SK-N-SH treated with all-trans-retinoic acid at 6 μM for 48 hours (cell line): ENCODE data around the gene BCO2.

Source experiments
- ATAC-seq: fragments of 200-7000 bp; cut with Tn5 transposase; 3 replicates; pipeline ENCODE4 v1.9.1; 2020; ENCODE audit warnings: mild to moderate bottlenecking, moderate library complexity
- ARNTL ChIP-seq: fragments of 450-650 bp; formaldehyde crosslinking; IDR thresholded peaks from 2 replicates; pipeline ENCODE4 v1.5.0; 2020; ENCODE audit warnings: low read depth, mild to moderate bottlenecking, moderate library complexity, borderline replicate concordance
- BACH2 ChIP-seq: fragments of 250-450 bp; sonication (Bioruptor Pico); IDR thresholded peaks from 2 replicates; pipeline ENCODE4 v1.9.0; 2021; ENCODE audit warnings: mild to moderate bottlenecking, borderline replicate concordance
- CREB5 ChIP-seq: fragments of 250-450 bp; sonication (Bioruptor Pico); IDR thresholded peaks from 2 replicates; pipeline ENCODE4 v1.5.1; 2020; ENCODE audit warnings: low read depth, mild to moderate bottlenecking, moderate library complexity
- CSRNP3 ChIP-seq: fragments of 250-450 bp; sonication (Bioruptor Pico); IDR thresholded peaks from 2 replicates; pipeline ENCODE4 v1.5.1; 2021; ENCODE audit warnings: mild to moderate bottlenecking, moderate library complexity
- ESRRG ChIP-seq: fragments of 250-450 bp; sonication (Bioruptor Pico); IDR thresholded peaks from 2 replicates; pipeline ENCODE4 v1.6.1; 2021; ENCODE audit warnings: mild to moderate bottlenecking
- GLIS3 ChIP-seq: fragments of 250-450 bp; sonication (Bioruptor Pico); IDR thresholded peaks from 2 replicates; pipeline ENCODE4 v1.5.0; 2020; ENCODE audit warnings: mild to moderate bottlenecking, moderate library complexity
- OSR1 ChIP-seq: fragments of 250-450 bp; sonication (Bioruptor Pico); IDR thresholded peaks from 2 replicates; pipeline ENCODE4 v1.8.0; 2022; ENCODE audit warnings: moderate library complexity, mild to moderate bottlenecking, inconsistent platforms
- PATZ1 ChIP-seq: fragments of 250-450 bp; sonication (Bioruptor Pico); IDR thresholded peaks from 2 replicates; pipeline ENCODE4 v1.8.0; 2020; ENCODE audit warnings: mild to moderate bottlenecking, moderate library complexity, borderline replicate concordance
- POU6F1 ChIP-seq: fragments of 250-450 bp; sonication (Bioruptor Pico); IDR thresholded peaks from 2 replicates; pipeline ENCODE4 v1.8.0; 2021; ENCODE audit warnings: low read depth, mild to moderate bottlenecking, moderate library complexity, borderline replicate concordance
- PPARA ChIP-seq: fragments of 250-450 bp; sonication (Bioruptor Pico); IDR thresholded peaks from 2 replicates; pipeline ENCODE4 v1.5.0; 2020; ENCODE audit warnings: mild to moderate bottlenecking, borderline replicate concordance
- RARB ChIP-seq: fragments of 250-450 bp; sonication (Bioruptor Pico); IDR thresholded peaks from 2 replicates; pipeline ENCODE4 v1.8.0; 2021; ENCODE audit warnings: mild to moderate bottlenecking, moderate library complexity
- SNAI2 ChIP-seq: fragments of 250-450 bp; sonication (Bioruptor Pico); IDR thresholded peaks from 2 replicates; pipeline ENCODE4 v1.5.0; 2020; ENCODE audit warnings: mild to moderate bottlenecking, moderate library complexity
- TCF4 ChIP-seq: fragments of 250-450 bp; sonication (Bioruptor Pico); IDR thresholded peaks from 2 replicates; pipeline ENCODE4 v1.8.0; 2021; ENCODE audit warnings: mild to moderate bottlenecking, moderate library complexity, borderline replicate concordance
- TOX ChIP-seq: fragments of 250-450 bp; sonication (Bioruptor Pico); IDR thresholded peaks from 2 replicates; pipeline ENCODE4 v1.8.0; 2021; ENCODE audit warnings: mild to moderate bottlenecking, moderate library complexity, borderline replicate concordance
- TSHZ2 ChIP-seq: fragments of 250-450 bp; sonication (Bioruptor Pico); IDR thresholded peaks from 2 replicates; pipeline ENCODE4 v1.5.0; 2020; ENCODE audit warnings: mild to moderate bottlenecking, moderate library complexity
- ZFP3 ChIP-seq: fragments of 250-450 bp; sonication (Bioruptor Pico); IDR thresholded peaks from 2 replicates; pipeline ENCODE4 v1.5.0; 2020; ENCODE audit warnings: mild to moderate bottlenecking, moderate library complexity
- ZFP30 ChIP-seq: fragments of 450-650 bp; formaldehyde crosslinking; IDR thresholded peaks from 2 replicates; pipeline ENCODE4 v1.5.0; 2022; ENCODE audit warnings: mild to moderate bottlenecking, moderate library complexity
- ZNF565 ChIP-seq: fragments of 450-650 bp; formaldehyde crosslinking; conservative IDR thresholded peaks from 2 replicates; pipeline ENCODE4 v1.5.0; 2020; ENCODE audit warnings: low read depth, mild to moderate bottlenecking, moderate library complexity
- ZNF70 ChIP-seq: fragments of 450-650 bp; formaldehyde crosslinking; IDR thresholded peaks from 2 replicates; pipeline ENCODE4 v1.5.0; 2020; ENCODE audit warnings: mild to moderate bottlenecking, moderate library complexity
- ZNF8 ChIP-seq: fragments of 450-650 bp; formaldehyde crosslinking; IDR thresholded peaks from 2 replicates; pipeline ENCODE4 v1.5.0; 2020; ENCODE audit warnings: mild to moderate bottlenecking, moderate library complexity

The BCO2 gene

GRCh38 chr11:112163875-112164685 lies 11.2 kb upstream of the BCO2 start, which contains the start of gene IL18 (continued):
- TF ChIP-seq CSRNP3 (CRISPR knock-in tag) (no peak), TSHZ2 (CRISPR knock-in tag) (no peak)

DNA sequence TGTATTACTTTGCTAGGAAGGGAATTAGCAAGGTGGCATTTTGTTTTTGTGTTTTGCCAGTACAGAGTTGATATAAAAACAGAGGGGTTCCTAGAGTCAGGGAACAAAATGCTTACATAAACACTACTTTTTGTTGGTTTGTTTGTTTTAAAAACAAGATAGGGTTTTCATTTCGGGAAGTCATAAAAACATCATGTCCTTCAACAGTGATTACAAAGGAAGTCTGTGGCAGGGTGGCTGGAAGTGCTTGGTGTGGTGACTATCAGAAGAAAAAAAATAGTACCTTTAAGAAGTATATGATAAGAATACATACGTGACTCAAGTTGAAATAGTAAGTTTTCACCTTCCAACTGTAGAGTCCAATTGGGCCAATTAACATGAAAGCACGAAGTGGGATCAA lies 10.3 kb upstream of the BCO2 start:
- TF ChIP-seq ESRRG (CRISPR knock-in tag) (no peak), OSR1 (CRISPR knock-in tag) (no peak), TOX (CRISPR knock-in tag) (no peak), PPARA (no peak), ZNF8 (no peak), BACH2 (no peak), TCF4 (no peak), ZNF70 (CRISPR knock-in tag) (no peak)
- ATAC-seq: no peak

DNA sequence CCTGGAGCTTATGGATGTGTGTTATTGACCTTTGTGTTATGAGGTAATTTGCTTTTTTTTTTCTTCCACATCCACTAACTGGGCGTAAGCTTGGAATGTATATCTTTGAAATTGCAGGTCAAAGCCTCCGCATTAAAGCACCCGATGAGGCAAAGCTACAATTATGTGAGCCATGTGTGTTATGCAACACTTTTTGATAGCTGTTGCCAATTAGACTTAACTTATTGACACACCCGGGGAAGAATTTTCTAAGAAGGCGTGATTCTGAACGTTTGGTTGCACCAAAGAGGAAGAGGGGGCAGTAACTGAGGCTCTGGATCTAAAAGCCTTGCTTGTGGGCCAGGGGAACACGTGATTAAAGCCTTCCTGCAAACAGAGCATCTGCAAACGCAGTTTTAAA lies 8.8 kb upstream of the BCO2 start:
- no peak for TF ChIP-seq CSRNP3 (CRISPR knock-in tag)
- ATAC-seq: no peak

- ATAC-seq: no peak
- no peak for TF ChIP-seq ARNTL
- no peak for TF ChIP-seq TSHZ2 (CRISPR knock-in tag)
- no peak for TF ChIP-seq GLIS3
- no peak for TF ChIP-seq CREB5 (CRISPR knock-in tag)
- no peak for TF ChIP-seq RARB (CRISPR knock-in tag)
- no peak for TF ChIP-seq ZNF70 (CRISPR knock-in tag)
- TF ChIP-seq PATZ1: no peak
- no peak for TF ChIP-seq ZFP3
- no peak for TF ChIP-seq TCF4
- no peak for TF ChIP-seq ZNF565 (CRISPR knock-in tag)
- TF ChIP-seq ZFP30 (CRISPR knock-in tag): no peak
- TF ChIP-seq ESRRG (CRISPR knock-in tag): no peak
- no peak for TF ChIP-seq SNAI2 (CRISPR knock-in tag)
- TF ChIP-seq TOX (CRISPR knock-in tag): no peak
- TF ChIP-seq POU6F1: no peak
- TF ChIP-seq ZNF8: no peak
- no peak for TF ChIP-seq BACH2
Observed at GRCh38 chr11:112167145-112167544, 8.2 kb upstream of the BCO2 start, which contains the start of gene TEX12. TSS of gene TEX12 (plus strand) at chr11:112167372. CDS start at chr11:112169269, 1,897 bp downstream.
